HepG2 (cell line): ENCODE measurements around the gene SOX12. TPM values are rescaled to one million over a fixed set of nuclear protein-coding genes. Genes with fewer than 3 reads are reported as not detected.
A peak's percentile ranks its signal among the peaks of the same experiment; 100 is the strongest.

Experiments used
- EP300 ChIP-seq, 3 experiments: sonication (generic) in 1 of 3; formaldehyde crosslinking in 1 of 3; IDR thresholded peaks; 2 replicates each; pipeline versions ENCODE4 v1.5.1 to v1.6.1; 2011 to 2020; ENCODE audit warnings: low read depth in 2 of 3, low read length in 2 of 3, borderline replicate concordance in 1 of 3, improper control_type of control experiment in 1 of 3, mild to moderate bottlenecking in 1 of 3, missing genetic modification reagents in 1 of 3, moderate library complexity in 1 of 3
- FOXA3 ChIP-seq: IDR thresholded peaks from 2 replicates; pipeline ENCODE4 v1.6.1; 2016; ENCODE audit warnings: missing genetic modification reagents, missing compliant biosample characterization
- POLR2A ChIP-seq, 2 experiments: IDR thresholded peaks; 2 replicates each; pipeline ENCODE4 v1.6.1; 2011; ENCODE audit warnings: low read depth in 2 of 2, low read length in 2 of 2, mild to moderate bottlenecking in 1 of 2, moderate library complexity in 1 of 2; ENCODE audit not compliant: insufficient read depth in 1 of 2
- RARG ChIP-seq: sonication (generic); formaldehyde crosslinking; IDR thresholded peaks from 2 replicates; pipeline ENCODE4 v1.4.0; 2020; ENCODE audit warnings: low read depth, mild to moderate bottlenecking, missing genetic modification reagents
- RBM22 ChIP-seq: fragments of 200-400 bp; formaldehyde crosslinking; optimal IDR thresholded peaks from 2 replicates; pipeline ENCODE3; 2017; ENCODE audit warnings: mild to moderate bottlenecking, low read length, moderate library complexity
- ZBTB3 ChIP-seq: sonication (generic); formaldehyde crosslinking; IDR thresholded peaks from 2 replicates; pipeline ENCODE4 v1.4.0; 2020; ENCODE audit warnings: low read depth, mild to moderate bottlenecking, moderate library complexity, missing genetic modification reagents, borderline replicate concordance
- ZNF431 ChIP-seq: sonication (generic); formaldehyde crosslinking; IDR thresholded peaks from 2 replicates; pipeline ENCODE4 v1.9.0; 2022; ENCODE audit warnings: missing genetic modification reagents, low read depth, mild to moderate bottlenecking, borderline replicate concordance
- ZNF441 ChIP-seq: sonication (generic); formaldehyde crosslinking; IDR thresholded peaks from 2 replicates; pipeline ENCODE4 v1.7.0; 2021; ENCODE audit warnings: missing genetic modification reagents, borderline replicate concordance
- ZNF510 ChIP-seq: sonication (generic); formaldehyde crosslinking; IDR thresholded peaks from 2 replicates; pipeline ENCODE4 v1.4.0; 2020; ENCODE audit warnings: low read depth, mild to moderate bottlenecking, missing genetic modification reagents
- ZNF720 ChIP-seq: sonication (generic); formaldehyde crosslinking; IDR thresholded peaks from 2 replicates; pipeline ENCODE4 v1.4.0; 2020; ENCODE audit warnings: missing genetic modification reagents
- ZNF737 ChIP-seq: sonication (generic); formaldehyde crosslinking; IDR thresholded peaks from 2 replicates; pipeline ENCODE4 v1.5.0; 2020; ENCODE audit warnings: missing genetic modification reagents, mild to moderate bottlenecking, borderline replicate concordance
- polyA plus RNA-seq, 8 experiments: library from polyadenylated mRNA; depleted of rRNA in 3 of 8; stranded (reverse) in 7 of 8; unstranded in 1 of 8; fragments of >200 nt; fragmentation: Illumina TruSeq in 4 of 8; extraction: Trizol in 4 of 8; gene quantifications; 2 replicates each; pipeline versions ENCODE4 v1.2.1 to v1.2.3, GENCODE V29; 2011 to 2016; ENCODE audit warnings: low read depth in 4 of 8, missing spikeins in 1 of 8, mixed read lengths in 1 of 8; ENCODE audit not compliant: insufficient read depth in 1 of 8
- total RNA-seq, 5 experiments: library from RNA; depleted of rRNA; stranded (reverse); fragments of >200 nt; fragmentation: Illumina TruSeq; extraction: Trizol; gene quantifications; 2 replicates each; pipeline ENCODE4 v1.2.3, GENCODE V29; 2016; ENCODE audit warnings: low read depth in 1 of 5
- TF ChIP-seq, protein P1 (sequence below): sonication (generic); formaldehyde crosslinking; IDR thresholded peaks from 2 replicates; pipeline ENCODE4 v1.8.0; 2022; ENCODE audit warnings: mild to moderate bottlenecking, missing genetic modification reagents, moderate library complexity
- TF ChIP-seq, protein P2 (sequence below): sonication (generic); formaldehyde crosslinking; IDR thresholded peaks from 2 replicates; pipeline ENCODE4 v1.5.0; 2020; ENCODE audit warnings: mild to moderate bottlenecking, missing genetic modification reagents
- TF ChIP-seq, protein P3 (sequence below): sonication (generic); formaldehyde crosslinking; IDR thresholded peaks from 2 replicates; pipeline ENCODE4 v1.5.1; 2020; ENCODE audit warnings: mild to moderate bottlenecking, missing genetic modification reagents, moderate library complexity
- TF ChIP-seq, protein P4 (sequence below): sonication (generic); formaldehyde crosslinking; IDR thresholded peaks from 2 replicates; pipeline ENCODE4 v1.4.0; 2020; ENCODE audit warnings: missing genetic modification reagents, borderline replicate concordance
- TF ChIP-seq, protein P5 (sequence below): sonication (generic); formaldehyde crosslinking; IDR thresholded peaks from 2 replicates; pipeline ENCODE4 v1.5.0; 2020; ENCODE audit warnings: missing genetic modification reagents

The SOX12 gene
- total and polyA plus RNA-seq, 2 of the 13 experiments (the other 11 are each of a cell fraction or from before 2014, with no cell fraction given), result 10.0 to 18.7 TPM

DNA sequence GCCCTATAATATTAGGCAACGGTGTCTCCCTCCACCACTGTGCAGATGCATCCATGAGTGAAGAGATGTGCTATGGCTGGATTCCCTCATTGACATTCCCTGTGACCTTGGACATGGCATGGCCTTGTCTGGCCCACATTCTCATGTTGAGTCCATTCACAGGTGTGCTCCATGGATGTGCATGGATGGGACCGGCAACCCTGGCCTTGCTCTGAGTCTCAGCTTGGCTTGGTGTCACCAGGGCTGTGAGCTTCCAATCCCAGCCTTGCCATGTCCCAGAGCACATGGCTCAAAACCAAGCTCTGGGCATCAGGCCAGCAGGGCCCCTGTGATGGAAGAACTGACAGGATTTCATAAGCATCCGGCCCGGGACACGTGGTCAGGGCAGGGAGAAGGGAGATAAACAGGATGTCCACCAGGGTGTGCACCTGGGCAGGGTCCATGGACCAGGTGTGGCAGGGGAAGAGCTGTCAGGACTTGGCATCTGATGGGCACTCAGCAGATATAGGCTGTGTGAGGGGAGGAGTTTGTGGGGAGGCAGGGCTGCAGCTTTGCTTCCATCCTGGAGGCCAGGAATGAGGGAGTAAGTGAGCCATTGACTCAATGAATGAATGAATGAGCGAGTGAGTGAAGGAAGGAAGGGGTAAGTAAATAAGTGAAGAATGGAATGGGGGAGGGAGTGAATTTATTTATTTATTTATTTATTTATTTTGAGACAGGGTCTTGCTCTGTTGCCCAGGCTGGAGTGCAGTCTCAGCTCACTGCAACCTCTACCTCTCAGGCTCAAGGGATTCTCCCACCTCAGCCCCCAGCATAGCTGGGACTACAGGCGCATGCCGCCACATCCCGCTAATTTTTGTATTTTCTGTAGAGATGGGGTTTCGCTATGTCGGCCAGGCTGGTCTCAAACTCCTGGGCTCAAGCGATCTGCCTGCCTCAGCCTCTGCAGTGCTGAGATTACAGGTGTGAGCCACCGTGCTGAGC lies 37.2 kb downstream of the SOX12 start (continued):
- TF ChIP-seq FOXA3, result peak; percentile 96
- peak in 1 of 2 experiments; percentile 92; a peak in 3 of 4 replicates for TF ChIP-seq EP300 (IDR thresholded peaks at IDR 0.05; ENCODE audit: low read depth in 2 of 2, low read length in 2 of 2)
- TF ChIP-seq EP300 (CRISPR knock-in tag; IDR thresholded peaks at IDR 0.05; ENCODE audit: borderline replicate concordance), result peak; percentile 99
- TF ChIP-seq, protein P1, sequence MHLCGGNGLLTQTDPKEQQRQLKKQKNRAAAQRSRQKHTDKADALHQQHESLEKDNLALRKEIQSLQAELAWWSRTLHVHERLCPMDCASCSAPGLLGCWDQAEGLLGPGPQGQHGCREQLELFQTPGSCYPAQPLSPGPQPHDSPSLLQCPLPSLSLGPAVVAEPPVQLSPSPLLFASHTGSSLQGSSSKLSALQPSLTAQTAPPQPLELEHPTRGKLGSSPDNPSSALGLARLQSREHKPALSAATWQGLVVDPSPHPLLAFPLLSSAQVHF (CRISPR knock-in tag), result peak; percentile 54; the same call in 1 of the 2 replicates
- TF ChIP-seq, protein P2, sequence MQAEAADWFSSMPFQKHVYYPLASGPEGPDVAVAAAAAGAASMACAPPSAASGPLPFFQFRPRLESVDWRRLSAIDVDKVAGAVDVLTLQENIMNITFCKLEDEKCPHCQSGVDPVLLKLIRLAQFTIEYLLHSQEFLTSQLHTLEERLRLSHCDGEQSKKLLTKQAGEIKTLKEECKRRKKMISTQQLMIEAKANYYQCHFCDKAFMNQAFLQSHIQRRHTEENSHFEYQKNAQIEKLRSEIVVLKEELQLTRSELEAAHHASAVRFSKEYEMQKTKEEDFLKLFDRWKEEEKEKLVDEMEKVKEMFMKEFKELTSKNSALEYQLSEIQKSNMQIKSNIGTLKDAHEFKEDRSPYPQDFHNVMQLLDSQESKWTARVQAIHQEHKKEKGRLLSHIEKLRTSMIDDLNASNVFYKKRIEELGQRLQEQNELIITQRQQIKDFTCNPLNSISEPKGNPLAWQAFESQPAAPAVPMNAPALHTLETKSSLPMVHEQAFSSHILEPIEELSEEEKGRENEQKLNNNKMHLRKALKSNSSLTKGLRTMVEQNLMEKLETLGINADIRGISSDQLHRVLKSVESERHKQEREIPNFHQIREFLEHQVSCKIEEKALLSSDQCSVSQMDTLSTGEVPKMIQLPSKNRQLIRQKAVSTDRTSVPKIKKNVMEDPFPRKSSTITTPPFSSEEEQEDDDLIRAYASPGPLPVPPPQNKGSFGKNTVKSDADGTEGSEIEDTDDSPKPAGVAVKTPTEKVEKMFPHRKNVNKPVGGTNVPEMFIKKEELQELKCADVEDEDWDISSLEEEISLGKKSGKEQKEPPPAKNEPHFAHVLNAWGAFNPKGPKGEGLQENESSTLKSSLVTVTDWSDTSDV (CRISPR knock-in tag), result peak; percentile 99
- TF ChIP-seq ZBTB3 (CRISPR knock-in tag), result peak; percentile 92; the same call in 1 of the 2 replicates
- peak; percentile 99 for TF ChIP-seq ZNF431
- TF ChIP-seq ZNF737, result peak; percentile 80; the same call in 1 of the 2 replicates
- TF ChIP-seq RBM22, result peak; percentile 62
- TF ChIP-seq RARG (CRISPR knock-in tag), result no peak
- TF ChIP-seq ZNF441 (CRISPR knock-in tag), result peak; percentile 92
- TF ChIP-seq ZNF720, result no peak; the same call in 1 of the 2 replicates
- TF ChIP-seq ZNF510 (CRISPR knock-in tag), result peak; percentile 92; the same call in 1 of the 2 replicates
- TF ChIP-seq, protein P3, sequence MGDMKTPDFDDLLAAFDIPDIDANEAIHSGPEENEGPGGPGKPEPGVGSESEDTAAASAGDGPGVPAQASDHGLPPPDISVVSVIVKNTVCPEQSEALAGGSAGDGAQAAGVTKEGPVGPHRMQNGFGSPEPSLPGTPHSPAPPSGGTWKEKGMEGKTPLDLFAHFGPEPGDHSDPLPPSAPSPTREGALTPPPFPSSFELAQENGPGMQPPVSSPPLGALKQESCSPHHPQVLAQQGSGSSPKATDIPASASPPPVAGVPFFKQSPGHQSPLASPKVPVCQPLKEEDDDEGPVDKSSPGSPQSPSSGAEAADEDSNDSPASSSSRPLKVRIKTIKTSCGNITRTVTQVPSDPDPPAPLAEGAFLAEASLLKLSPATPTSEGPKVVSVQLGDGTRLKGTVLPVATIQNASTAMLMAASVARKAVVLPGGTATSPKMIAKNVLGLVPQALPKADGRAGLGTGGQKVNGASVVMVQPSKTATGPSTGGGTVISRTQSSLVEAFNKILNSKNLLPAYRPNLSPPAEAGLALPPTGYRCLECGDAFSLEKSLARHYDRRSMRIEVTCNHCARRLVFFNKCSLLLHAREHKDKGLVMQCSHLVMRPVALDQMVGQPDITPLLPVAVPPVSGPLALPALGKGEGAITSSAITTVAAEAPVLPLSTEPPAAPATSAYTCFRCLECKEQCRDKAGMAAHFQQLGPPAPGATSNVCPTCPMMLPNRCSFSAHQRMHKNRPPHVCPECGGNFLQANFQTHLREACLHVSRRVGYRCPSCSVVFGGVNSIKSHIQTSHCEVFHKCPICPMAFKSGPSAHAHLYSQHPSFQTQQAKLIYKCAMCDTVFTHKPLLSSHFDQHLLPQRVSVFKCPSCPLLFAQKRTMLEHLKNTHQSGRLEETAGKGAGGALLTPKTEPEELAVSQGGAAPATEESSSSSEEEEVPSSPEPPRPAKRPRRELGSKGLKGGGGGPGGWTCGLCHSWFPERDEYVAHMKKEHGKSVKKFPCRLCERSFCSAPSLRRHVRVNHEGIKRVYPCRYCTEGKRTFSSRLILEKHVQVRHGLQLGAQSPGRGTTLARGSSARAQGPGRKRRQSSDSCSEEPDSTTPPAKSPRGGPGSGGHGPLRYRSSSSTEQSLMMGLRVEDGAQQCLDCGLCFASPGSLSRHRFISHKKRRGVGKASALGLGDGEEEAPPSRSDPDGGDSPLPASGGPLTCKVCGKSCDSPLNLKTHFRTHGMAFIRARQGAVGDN (CRISPR knock-in tag), result peak; percentile 100
- TF ChIP-seq POLR2A (IDR thresholded peaks at IDR 0.05; ENCODE audit: insufficient read depth in 1 of 2, low read depth in 2 of 2, low read length in 2 of 2), result peak; percentile 46 to 53
- TF ChIP-seq, protein P4, sequence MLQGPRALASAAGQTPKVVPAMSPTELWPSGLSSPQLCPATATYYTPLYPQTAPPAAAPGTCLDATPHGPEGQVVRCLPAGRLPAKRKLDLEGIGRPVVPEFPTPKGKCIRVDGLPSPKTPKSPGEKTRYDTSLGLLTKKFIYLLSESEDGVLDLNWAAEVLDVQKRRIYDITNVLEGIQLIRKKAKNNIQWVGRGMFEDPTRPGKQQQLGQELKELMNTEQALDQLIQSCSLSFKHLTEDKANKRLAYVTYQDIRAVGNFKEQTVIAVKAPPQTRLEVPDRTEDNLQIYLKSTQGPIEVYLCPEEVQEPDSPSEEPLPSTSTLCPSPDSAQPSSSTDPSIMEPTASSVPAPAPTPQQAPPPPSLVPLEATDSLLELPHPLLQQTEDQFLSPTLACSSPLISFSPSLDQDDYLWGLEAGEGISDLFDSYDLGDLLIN, result no peak
- TF ChIP-seq, protein P5, sequence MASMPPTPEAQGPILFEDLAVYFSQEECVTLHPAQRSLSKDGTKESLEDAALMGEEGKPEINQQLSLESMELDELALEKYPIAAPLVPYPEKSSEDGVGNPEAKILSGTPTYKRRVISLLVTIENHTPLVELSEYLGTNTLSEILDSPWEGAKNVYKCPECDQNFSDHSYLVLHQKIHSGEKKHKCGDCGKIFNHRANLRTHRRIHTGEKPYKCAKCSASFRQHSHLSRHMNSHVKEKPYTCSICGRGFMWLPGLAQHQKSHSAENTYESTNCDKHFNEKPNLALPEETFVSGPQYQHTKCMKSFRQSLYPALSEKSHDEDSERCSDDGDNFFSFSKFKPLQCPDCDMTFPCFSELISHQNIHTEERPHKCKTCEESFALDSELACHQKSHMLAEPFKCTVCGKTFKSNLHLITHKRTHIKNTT (CRISPR knock-in tag), result no peak
